Left ventricle myocardium inferior (tissue), 1 donor: ENCODE results near the gene CLIC5. TPM values are rescaled to one million over a fixed set of nuclear protein-coding genes. Genes with fewer than 3 reads are reported as not detected.
A peak's percentile ranks its signal among the peaks of the same experiment; 100 is the strongest.
"Not testable (repeated sequence)": the region's sequence is repeated elsewhere in the genome, so short reads cannot be mapped to it uniquely, and the experiment has no call there.

ENCODE experiments used
- DNase-seq: peaks from one replicate; pipeline ENCODE4 v3.0.0-alpha.2; 2020
- H3K27ac ChIP-seq: fragments of 200-600 bp; replicated peaks from 2 replicates; pipeline ENCODE4 v1.8.0; 2021
- H3K27me3 ChIP-seq: fragments of 200-600 bp; 2 replicates; pipeline ENCODE4 v1.8.0; 2021; ENCODE audit warnings: low read depth
- H3K36me3 ChIP-seq: fragments of 200-600 bp; 2 replicates; pipeline ENCODE4 v1.8.0; 2021
- H3K4me1 ChIP-seq: fragments of 200-600 bp; 2 replicates; pipeline ENCODE4 v1.8.0; 2021
- H3K4me3 ChIP-seq: fragments of 200-600 bp; 2 replicates; pipeline ENCODE4 v1.8.0; 2021; ENCODE audit warnings: mild to moderate bottlenecking, moderate library complexity
- H3K9me3 ChIP-seq: fragments of 200-600 bp; replicated peaks from 2 replicates; pipeline ENCODE4 v1.8.0; 2021
- CTCF ChIP-seq: fragments of 200-600 bp; IDR thresholded peaks from 2 replicates; pipeline ENCODE4 v1.8.0; 2021; ENCODE audit warnings: antibody characterized with exemption, mild to moderate bottlenecking, borderline replicate concordance
- intact Hi-C: fragments of 100-400 bp; cut with micrococcal nuclease; formaldehyde crosslinking; loops from one replicate; pipeline ENCODE4 v1.11.0; 2022
- total RNA-seq: library from RNA; stranded (reverse); fragmentation: NEBNext Ultra II Directional; extraction: Animal tissue kit (Norgen Biotek cat#: 25700); gene quantifications from one replicate; pipeline ENCODE4 v1.2.1, GENCODE V29; 2021
- donor health status: DM: no; HTN: yes; CAD: no; lungs with severe emphysema.

CLIC5 gene
- total RNA-seq, 1 donor from 2014 or later = 285 TPM

- H3K4me1 ChIP-seq = peaks cover 84% of the 10 kb centered on the region
- peaks cover 32% of the 10 kb centered on the region for H3K36me3 ChIP-seq
- intact Hi-C loops = no loop called here
- H3K9me3 ChIP-seq = no peaks in the 10 kb centered on the region
- H3K4me3 ChIP-seq = no peak overlapping the region
- no peak for TF ChIP-seq CTCF
- H3K27ac ChIP-seq = peak overlapping the region; percentile 60
- no peak for DNase-seq
- no peaks in the 10 kb centered on the region for H3K27me3 ChIP-seq
These were observed 86.0 kb downstream of the CLIC5 start for GRCh38 chr6:45929421-45930361.

GRCh38 chr6:45928721-45929305, 86.8 kb downstream of the CLIC5 start:
- no peak overlapping the region for H3K4me3 ChIP-seq
- no peak for TF ChIP-seq CTCF
- intact Hi-C loops = no loop called here

DNA sequence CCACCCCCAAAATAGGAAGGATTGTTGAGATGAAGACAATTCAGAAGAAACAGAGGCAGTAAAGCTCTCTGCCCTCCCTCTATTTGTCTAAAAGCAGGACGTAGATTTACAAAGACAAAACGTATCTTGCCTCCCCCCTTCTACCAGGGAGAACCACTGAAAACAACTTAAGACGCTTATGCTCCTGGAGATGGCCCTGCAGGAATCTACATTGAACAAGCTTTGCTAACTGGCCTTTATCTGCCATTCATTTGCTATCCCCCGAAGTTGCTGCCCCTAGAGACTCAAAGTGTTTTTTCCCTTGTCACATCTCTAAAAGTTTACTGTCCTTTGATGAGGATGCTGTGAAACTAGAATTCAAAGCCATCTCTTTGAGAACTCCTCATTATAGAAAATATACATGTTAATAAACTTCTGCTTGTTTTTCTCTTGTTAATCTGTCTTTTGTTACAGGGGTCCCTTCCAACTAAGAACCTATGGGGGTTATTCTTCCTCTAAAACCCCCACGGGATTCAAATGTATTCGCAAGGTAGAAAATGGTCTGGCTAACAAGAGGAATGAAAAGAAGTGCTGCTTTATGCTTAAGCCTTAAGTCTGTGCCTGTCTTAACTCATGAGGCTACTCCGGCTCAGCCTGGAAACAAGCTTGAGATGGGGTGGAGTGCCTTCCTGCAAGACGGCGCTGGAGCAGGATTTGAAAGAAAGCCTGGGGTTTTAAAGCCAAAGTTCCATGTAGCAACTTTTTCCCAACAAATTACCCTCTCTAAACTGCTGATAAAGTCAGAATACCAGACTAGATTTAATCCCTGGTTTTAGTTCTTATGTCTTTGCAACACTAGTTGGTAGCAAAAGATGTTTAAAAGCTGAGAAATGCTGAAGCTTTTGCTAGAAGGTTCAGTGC, 88.0 kb downstream of the CLIC5 start:
- DNase-seq = no peak
- H3K36me3 ChIP-seq = peaks cover 12% of the 10 kb centered on the region
- intact Hi-C loops = no loop called here
- no peaks in the 10 kb centered on the region for H3K27me3 ChIP-seq
- H3K4me3 ChIP-seq = no peak overlapping the region
- H3K4me1 ChIP-seq = peaks cover 86% of the 10 kb centered on the region
- no peak for TF ChIP-seq CTCF
- no peaks in the 10 kb centered on the region for H3K9me3 ChIP-seq
- peak overlapping the region; percentile 60 for H3K27ac ChIP-seq

More at GRCh38 chr6:45928721-45929305, 86.8 kb downstream of the CLIC5 start:
- no peak for DNase-seq
- H3K27me3 ChIP-seq = no peaks in the 10 kb centered on the region
- H3K9me3 ChIP-seq = no peaks in the 10 kb centered on the region
- peaks cover 84% of the 10 kb centered on the region for H3K4me1 ChIP-seq
- peaks cover 23% of the 10 kb centered on the region for H3K36me3 ChIP-seq
- peak overlapping the region; percentile 60 for H3K27ac ChIP-seq

GRCh38 chr6:45926423-45926822, 89.2 kb downstream of the CLIC5 start:
- H3K27me3 ChIP-seq, intact Hi-C loops, DNase-seq, H3K9me3 ChIP-seq, H3K4me3 ChIP-seq, H3K36me3 ChIP-seq, H3K27ac ChIP-seq: not testable (repeated sequence)
- H3K4me1 ChIP-seq = peaks cover 86% of the 10 kb centered on the region

GRCh38 chr6:45924763-45925342, 90.8 kb downstream of the CLIC5 start:
- Histone ChIP-seq H3K36me3 (peaks cover 8% of the 10 kb centered on the region), H3K4me1 (peaks cover 82% of the 10 kb centered on the region), H3K27ac (no peak overlapping the region), H3K4me3 (no peak overlapping the region), H3K27me3 (no peaks in the 10 kb centered on the region), H3K9me3 (no peaks in the 10 kb centered on the region)
- intact Hi-C loops = no loop called here
- no peak for TF ChIP-seq CTCF
- no peak for DNase-seq
